ENCODE measurements around the gene ZNF227.

GRCh38 chr19:44176590-44176989 is 35.7 kb upstream of the ZNF227 start:
- TF ChIP-seq, protein P1, sequence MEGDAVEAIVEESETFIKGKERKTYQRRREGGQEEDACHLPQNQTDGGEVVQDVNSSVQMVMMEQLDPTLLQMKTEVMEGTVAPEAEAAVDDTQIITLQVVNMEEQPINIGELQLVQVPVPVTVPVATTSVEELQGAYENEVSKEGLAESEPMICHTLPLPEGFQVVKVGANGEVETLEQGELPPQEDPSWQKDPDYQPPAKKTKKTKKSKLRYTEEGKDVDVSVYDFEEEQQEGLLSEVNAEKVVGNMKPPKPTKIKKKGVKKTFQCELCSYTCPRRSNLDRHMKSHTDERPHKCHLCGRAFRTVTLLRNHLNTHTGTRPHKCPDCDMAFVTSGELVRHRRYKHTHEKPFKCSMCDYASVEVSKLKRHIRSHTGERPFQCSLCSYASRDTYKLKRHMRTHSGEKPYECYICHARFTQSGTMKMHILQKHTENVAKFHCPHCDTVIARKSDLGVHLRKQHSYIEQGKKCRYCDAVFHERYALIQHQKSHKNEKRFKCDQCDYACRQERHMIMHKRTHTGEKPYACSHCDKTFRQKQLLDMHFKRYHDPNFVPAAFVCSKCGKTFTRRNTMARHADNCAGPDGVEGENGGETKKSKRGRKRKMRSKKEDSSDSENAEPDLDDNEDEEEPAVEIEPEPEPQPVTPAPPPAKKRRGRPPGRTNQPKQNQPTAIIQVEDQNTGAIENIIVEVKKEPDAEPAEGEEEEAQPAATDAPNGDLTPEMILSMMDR (IDR thresholded peaks at IDR 0.05) = no peak
- TF ChIP-seq POLR2A (IDR thresholded peaks at IDR 0.05) = no peak

Data from esophagus squamous epithelium (tissue), 4 donors.